Astrocyte (in vitro differentiated cells and primary cell): ENCODE results near the gene GHRL. TPM values are rescaled to one million over a fixed set of nuclear protein-coding genes. Genes with fewer than 3 reads are reported as not detected.
"Not testable (repeated sequence)": the region's sequence is repeated elsewhere in the genome, so short reads cannot be mapped to it uniquely, and the experiment has no call there.

ENCODE experiments used
- DNase-seq: peaks from one replicate; pipeline ENCODE4 v3.0.0-alpha.2; 2010; ENCODE audit warnings: low read depth
- FAIRE-seq: peaks from 2 replicates; lab custom pipeline; 2011; peaks lifted over from hg19 to GRCh38; lab: Jason Lieb, UNC
- H2AFZ ChIP-seq: 2 replicates; pipeline ENCODE4 v1.6.0; 2012; ENCODE audit warnings: low read depth, low read length, inconsistent platforms
- H3K27ac ChIP-seq: 2 replicates; pipeline ENCODE4 v1.5.1; 2011; ENCODE audit warnings: low read depth, low read length, inconsistent platforms
- H3K27me3 ChIP-seq: 2 replicates; pipeline ENCODE4 v1.6.0; 2011; ENCODE audit warnings: low read length, inconsistent platforms; ENCODE audit not compliant: insufficient read depth
- H3K36me3 ChIP-seq: 2 replicates; pipeline ENCODE4 v1.5.1; 2011; ENCODE audit warnings: low read length, inconsistent platforms; ENCODE audit not compliant: insufficient read depth
- H3K4me1 ChIP-seq: 2 replicates; pipeline ENCODE4 v1.5.1; 2011; ENCODE audit warnings: low read length, inconsistent platforms; ENCODE audit not compliant: insufficient read depth
- H3K4me2 ChIP-seq: 2 replicates; pipeline ENCODE4 v1.6.0; 2012; ENCODE audit warnings: low read length, inconsistent platforms
- H3K4me3 ChIP-seq: 2 replicates; pipeline ENCODE4 v1.5.1; 2011; ENCODE audit warnings: low read depth, mild to moderate bottlenecking, low read length, inconsistent platforms; ENCODE audit not compliant: insufficient read depth
- H3K79me2 ChIP-seq: 2 replicates; pipeline ENCODE4 v1.6.0; 2012; ENCODE audit warnings: mild to moderate bottlenecking, low read length, inconsistent platforms; ENCODE audit not compliant: insufficient read depth
- H3K9ac ChIP-seq: 2 replicates; pipeline ENCODE4 v1.6.0; 2012; ENCODE audit warnings: mild to moderate bottlenecking, low read length, inconsistent platforms
- H3K9me3 ChIP-seq: 2 replicates; pipeline ENCODE4 v1.5.1; 2012; ENCODE audit warnings: low read depth, mild to moderate bottlenecking, low read length, inconsistent platforms; ENCODE audit not compliant: insufficient read depth
- H4K20me1 ChIP-seq: 2 replicates; pipeline ENCODE4 v1.6.0; 2012; ENCODE audit warnings: low read length, inconsistent platforms; ENCODE audit not compliant: insufficient read depth
- H3K27ac Mint-ChIP-seq: one replicate; pipeline ENCODE4 v1.8.0; 2021; ENCODE audit warnings: mild to moderate bottlenecking, mixed read lengths; ENCODE audit not compliant: unreplicated experiment
- H3K27me3 Mint-ChIP-seq: one replicate; pipeline ENCODE4 v1.8.0; 2021; ENCODE audit warnings: low read depth, mixed read lengths; ENCODE audit not compliant: unreplicated experiment
- H3K36me3 Mint-ChIP-seq: one replicate; pipeline ENCODE4 v1.8.0; 2021; ENCODE audit warnings: low read depth, mixed read lengths; ENCODE audit not compliant: unreplicated experiment
- H3K4me1 Mint-ChIP-seq: one replicate; pipeline ENCODE4 v1.8.0; 2021; ENCODE audit warnings: low read depth, mixed read lengths; ENCODE audit not compliant: unreplicated experiment
- H3K4me3 Mint-ChIP-seq: one replicate; pipeline ENCODE4 v1.8.0; 2021; ENCODE audit warnings: mild to moderate bottlenecking, moderate library complexity, mixed read lengths; ENCODE audit not compliant: unreplicated experiment
- H3K9me3 Mint-ChIP-seq: one replicate; pipeline ENCODE4 v1.8.0; 2021; ENCODE audit warnings: mild to moderate bottlenecking, mixed read lengths; ENCODE audit not compliant: unreplicated experiment
- CTCF ChIP-seq: IDR thresholded peaks from 2 replicates; pipeline ENCODE4 v1.5.1; 2011; ENCODE audit warnings: low read depth, mild to moderate bottlenecking, inconsistent platforms, low read length, moderate library complexity; ENCODE audit not compliant: insufficient read depth
- EZH2 ChIP-seq: IDR thresholded peaks from 2 replicates; pipeline ENCODE4 v1.6.1; 2012; ENCODE audit warnings: mild to moderate bottlenecking, low read length, inconsistent platforms; ENCODE audit not compliant: insufficient read depth
- total RNA-seq: library from RNA; stranded (reverse); gene quantifications from 2 replicates; pipeline ENCODE4 v1.2.1, GENCODE V29; 2021

GHRL gene
- total RNA-seq, 1 donor from 2014 or later: not detected

- no peak for FAIRE-seq
- Mint-ChIP-seq H3K4me3 (no peak overlapping the region), H3K27me3 (no peaks in the 10 kb centered on the region), H3K36me3 (peaks cover 12% of the 10 kb centered on the region), H3K9me3 (no peaks in the 10 kb centered on the region), H3K4me1 (no peaks in the 10 kb centered on the region), H3K27ac (no peak overlapping the region)
- Histone ChIP-seq H3K4me3 (no peak overlapping the region), H3K27ac (no peak overlapping the region), H3K9me3 (no peaks in the 10 kb centered on the region), H3K79me2 (peaks cover 11% of the 10 kb centered on the region), H3K4me1 (no peaks in the 10 kb centered on the region), H3K4me2 (no peak overlapping the region), H2AFZ (no peak overlapping the region), H3K36me3 (peaks cover 48% of the 10 kb centered on the region), H3K27me3 (no peaks in the 10 kb centered on the region), H3K9ac (no peak overlapping the region), H4K20me1 (peaks cover 58% of the 10 kb centered on the region)
- no peak for DNase-seq
- TF ChIP-seq EZH2: no peak
- no peak for TF ChIP-seq CTCF
Measured at GRCh38 chr3:10299679-10300078, 6.9 kb upstream of the GHRL start.

- Mint-ChIP-seq H3K27ac (no peak overlapping the region), H3K4me3 (no peak overlapping the region), H3K27me3 (no peaks in the 10 kb centered on the region), H3K36me3 (peaks cover 13% of the 10 kb centered on the region), H3K9me3 (no peaks in the 10 kb centered on the region), H3K4me1 (no peaks in the 10 kb centered on the region)
- Histone ChIP-seq H3K9me3 (no peaks in the 10 kb centered on the region), H3K4me3 (no peak overlapping the region), H3K27ac (no peak overlapping the region), H3K9ac (no peak overlapping the region), H3K4me1 (no peaks in the 10 kb centered on the region), H3K27me3 (no peaks in the 10 kb centered on the region), H3K36me3 (peaks cover 43% of the 10 kb centered on the region), H3K79me2 (peaks cover 11% of the 10 kb centered on the region), H4K20me1 (peaks cover 53% of the 10 kb centered on the region), H2AFZ (no peak overlapping the region), H3K4me2 (no peak overlapping the region)
- FAIRE-seq (no peak), DNase-seq (no peak)
- TF ChIP-seq CTCF (peak; percentile 8), EZH2 (no peak)
Measured at GRCh38 chr3:10299175-10299574, 6.4 kb upstream of the GHRL start.

- peaks cover 14% of the 10 kb centered on the region for H3K36me3 Mint-ChIP-seq
- Histone ChIP-seq H3K36me3 (peaks cover 32% of the 10 kb centered on the region), H3K79me2 (peaks cover 11% of the 10 kb centered on the region), H4K20me1 (peaks cover 42% of the 10 kb centered on the region)
- H3K9me3 Mint-ChIP-seq, H3K9me3 ChIP-seq, H3K27ac ChIP-seq, DNase-seq, H3K4me1 ChIP-seq, H3K27me3 Mint-ChIP-seq, H3K27ac Mint-ChIP-seq, H3K4me2 ChIP-seq, H2AFZ ChIP-seq, FAIRE-seq, H3K9ac ChIP-seq, H3K4me3 Mint-ChIP-seq, H3K27me3 ChIP-seq, H3K4me3 ChIP-seq, H3K4me1 Mint-ChIP-seq: not testable (repeated sequence)
Measured at GRCh38 chr3:10298064-10298463, 5.3 kb upstream of the GHRL start.
